Endodermal cell (in vitro differentiated cells): ENCODE results near the gene ANKMY1. TPM values are rescaled to one million over a fixed set of nuclear protein-coding genes. Genes with fewer than 3 reads are reported as not detected.

ENCODE experiments used
- DNase-seq: peaks from one replicate; pipeline ENCODE4 v3.0.0-alpha.2; 2017
- H3K27ac ChIP-seq: 2 replicates; pipeline ENCODE4 v1.5.1; 2013; ENCODE audit warnings: mild to moderate bottlenecking, low read depth, low read length, moderate library complexity
- H3K27me3 ChIP-seq: 2 replicates; pipeline ENCODE4 v1.6.1; 2013; ENCODE audit warnings: mild to moderate bottlenecking, low read length, moderate library complexity; ENCODE audit not compliant: insufficient read depth, control insufficient read depth, poor library complexity, severe bottlenecking
- H3K36me3 ChIP-seq: 2 replicates; pipeline ENCODE4 v1.7.0; 2013; ENCODE audit warnings: mild to moderate bottlenecking, low read length, moderate library complexity; ENCODE audit not compliant: control insufficient read depth, insufficient read depth
- H3K4me1 ChIP-seq: one replicate; pipeline ENCODE4 v1.7.0; 2013; ENCODE audit warnings: low read length; ENCODE audit not compliant: control insufficient read depth, insufficient read depth
- H3K4me3 ChIP-seq: 2 replicates; pipeline ENCODE4 v1.5.1; 2013; ENCODE audit warnings: mild to moderate bottlenecking, low read length, moderate library complexity
- H3K9ac ChIP-seq: 2 replicates; pipeline ENCODE4 v1.6.1; 2013; ENCODE audit warnings: mild to moderate bottlenecking, low read length, moderate library complexity; ENCODE audit not compliant: poor library complexity, severe bottlenecking; ENCODE audit errors: extremely low read depth
- H3K9me3 ChIP-seq: 2 replicates; pipeline ENCODE4 v1.6.1; 2013; ENCODE audit warnings: mild to moderate bottlenecking, low read length, moderate library complexity; ENCODE audit not compliant: control insufficient read depth
- H3K27ac Mint-ChIP-seq: 2 replicates; pipeline ENCODE4 v1.8.0; 2020; ENCODE audit warnings: mixed read lengths
- H3K27me3 Mint-ChIP-seq: 2 replicates; pipeline ENCODE4 v1.8.0; 2021; ENCODE audit warnings: mild to moderate bottlenecking, mixed read lengths; ENCODE audit not compliant: insufficient read depth
- H3K36me3 Mint-ChIP-seq: 2 replicates; pipeline ENCODE4 v1.8.0; 2020; ENCODE audit warnings: low read depth, mixed read lengths
- H3K4me1 Mint-ChIP-seq: 2 replicates; pipeline ENCODE4 v1.8.0; 2020; ENCODE audit warnings: mixed read lengths
- H3K4me3 Mint-ChIP-seq: 2 replicates; pipeline ENCODE4 v1.8.0; 2020; ENCODE audit warnings: mild to moderate bottlenecking, moderate library complexity, mixed read lengths
- H3K9me3 Mint-ChIP-seq: 2 replicates; pipeline ENCODE4 v1.8.0; 2020; ENCODE audit warnings: mild to moderate bottlenecking, mixed read lengths
- CTCF ChIP-seq: fragments of 200-600 bp; sonication (generic); conservative IDR thresholded peaks from 2 replicates; pipeline ENCODE4 v1.5.0; 2021; ENCODE audit warnings: antibody characterized with exemption, mild to moderate bottlenecking
- WGBS, 2 experiments: methylation state at CpG; one replicate each; pipeline versions ENCODE4 v1.1.5 to v1.1.7; 2013; ENCODE audit warnings: missing lambda C conversion rate in 2 of 2, mixed read lengths in 1 of 2; ENCODE audit not compliant: insufficient coverage in 1 of 2, insufficient read length in 1 of 2; 5-methylcytosine and 5-hydroxymethylcytosine counted together
- total RNA-seq, 2 donors: library from RNA; stranded (reverse); fragmentation: NEBNext Ultra II Directional in 1 of 2; extraction: Animal tissue kit (Norgen Biotek cat#: 25700) in 1 of 2; gene quantifications; 2 replicates in 1 of 2; 3 replicates in 1 of 2; pipeline ENCODE4 v1.2.1, GENCODE V29; 2021

ANKMY1 gene
- total RNA-seq, 2 donors from 2014 or later = 7.4 to 13.3 TPM

GRCh38 chr2:240538031-240538780 lies 19.6 kb downstream of the ANKMY1 start:
- peaks cover 59% of the 10 kb centered on the region for H3K36me3 Mint-ChIP-seq
- Histone ChIP-seq H3K36me3 (peaks cover 23% of the 10 kb centered on the region), H3K27ac (no peak overlapping the region), H3K9ac (no peak overlapping the region), H3K9me3 (peaks cover 30% of the 10 kb centered on the region), H3K4me1 (peaks cover 3% of the 10 kb centered on the region), H3K27me3 (no peaks in the 10 kb centered on the region), H3K4me3 (no peak overlapping the region)
- TF ChIP-seq CTCF = no peak
- no peaks in the 10 kb centered on the region for H3K27me3 Mint-ChIP-seq
- no peak overlapping the region for H3K4me3 Mint-ChIP-seq
- no peak overlapping the region for H3K27ac Mint-ChIP-seq
- peaks cover 47% of the 10 kb centered on the region for H3K9me3 Mint-ChIP-seq
- WGBS, 2 experiments = 97 to 98% methylated on average over 18 to 43 of the region's 43 CpGs
- H3K4me1 Mint-ChIP-seq = peaks cover 11% of the 10 kb centered on the region
- DNase-seq = peak; percentile 20

GRCh38 chr2:240532031-240532775 lies 25.6 kb downstream of the ANKMY1 start:
- peaks cover 68% of the 10 kb centered on the region for H3K36me3 Mint-ChIP-seq

GRCh38 chr2:240531038-240531437 lies 26.8 kb downstream of the ANKMY1 start:
- H3K9me3 Mint-ChIP-seq = peaks cover 76% of the 10 kb centered on the region

More at GRCh38 chr2:240532031-240532775, 25.6 kb downstream of the ANKMY1 start:
- Mint-ChIP-seq H3K27me3 (no peaks in the 10 kb centered on the region), H3K4me3 (no peak overlapping the region), H3K4me1 (peaks cover 8% of the 10 kb centered on the region), H3K9me3 (peaks cover 64% of the 10 kb centered on the region), H3K27ac (no peak overlapping the region)
- TF ChIP-seq CTCF = no peak
- WGBS, 2 experiments = 91% methylated on average over 1 of the region's 1 CpG; no CpG with 5 or more reads in 1 of the 2 experiments
- no peaks in the 10 kb centered on the region for H3K36me3 ChIP-seq
- H3K4me1 ChIP-seq = peaks cover 3% of the 10 kb centered on the region
- H3K9me3 ChIP-seq = peaks cover 34% of the 10 kb centered on the region
- no peak overlapping the region for H3K9ac ChIP-seq
- DNase-seq = no peak
- no peak overlapping the region for H3K27ac ChIP-seq
- H3K27me3 ChIP-seq = no peaks in the 10 kb centered on the region
- no peak overlapping the region for H3K4me3 ChIP-seq

More at GRCh38 chr2:240531038-240531437, 26.8 kb downstream of the ANKMY1 start:
- Histone ChIP-seq H3K4me1 (no peaks in the 10 kb centered on the region), H3K9ac (no peak overlapping the region), H3K36me3 (no peaks in the 10 kb centered on the region), H3K4me3 (no peak overlapping the region), H3K27ac (no peak overlapping the region), H3K27me3 (no peaks in the 10 kb centered on the region), H3K9me3 (peaks cover 44% of the 10 kb centered on the region)
- H3K27me3 Mint-ChIP-seq = no peaks in the 10 kb centered on the region
- H3K4me1 Mint-ChIP-seq = peaks cover 6% of the 10 kb centered on the region
- no peak overlapping the region for H3K27ac Mint-ChIP-seq
- TF ChIP-seq CTCF = no peak
- no peak overlapping the region for H3K4me3 Mint-ChIP-seq
- DNase-seq = no peak
- H3K36me3 Mint-ChIP-seq = peaks cover 78% of the 10 kb centered on the region
- 96 to 97% methylated on average over 4 to 5 of the region's 5 CpGs for WGBS, 2 experiments
